SH-SY5Y (cell line): ENCODE results near the gene KCNAB1.

ENCODE experiments used
- GATA2 ChIP-seq: IDR thresholded peaks from 2 replicates; pipeline ENCODE4 v1.6.1; 2011; ENCODE audit warnings: mild to moderate bottlenecking, low read depth, low read length
- GATA3 ChIP-seq: IDR thresholded peaks from 2 replicates; pipeline ENCODE4 v1.6.1; 2011; ENCODE audit warnings: low read depth, mild to moderate bottlenecking, low read length, moderate library complexity

DNA sequence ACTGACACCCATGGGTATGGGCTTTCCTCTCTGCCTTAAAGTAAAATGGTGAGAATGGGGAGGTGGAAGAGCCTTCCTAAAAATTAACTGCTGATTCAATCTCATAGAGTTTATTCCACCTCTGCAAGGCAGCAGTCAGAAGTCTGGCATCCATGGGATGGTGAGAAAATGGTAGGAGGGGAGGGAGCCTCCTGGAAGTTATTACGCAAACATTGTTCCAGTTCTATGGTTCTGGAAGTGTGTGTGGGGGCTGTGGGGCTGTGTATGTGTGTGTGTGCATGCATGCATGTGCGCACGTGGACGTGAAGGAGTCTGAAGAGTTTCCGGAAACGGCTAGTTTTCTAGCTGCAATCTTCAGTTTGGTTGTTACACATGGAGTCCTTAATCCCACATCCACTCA lies 177.6 kb downstream of the KCNAB1 start:
- no peak for TF ChIP-seq GATA2
- TF ChIP-seq GATA3, result no peak
